K562 (cell line): ENCODE measurements around the gene TAL1. TPM values are rescaled to one million over a fixed set of nuclear protein-coding genes. Genes with fewer than 3 reads are reported as not detected.
A peak's percentile ranks its signal among the peaks of the same experiment; 100 is the strongest.

ENCODE experiments used
- EZH2 ChIP-seq: IDR thresholded peaks from 2 replicates; pipeline ENCODE4 v1.6.1; 2012; ENCODE audit warnings: low read depth, mild to moderate bottlenecking, inconsistent platforms, low read length, borderline replicate concordance
- SNIP1 ChIP-seq: fragments of 450-650 bp; IDR thresholded peaks from 2 replicates; pipeline ENCODE4 v1.7.1; 2017; ENCODE audit warnings: low read depth, mild to moderate bottlenecking
- SNRNP70 ChIP-seq: fragments of 200-400 bp; formaldehyde crosslinking; optimal IDR thresholded peaks from 2 replicates; pipeline ENCODE3; 2017; ENCODE audit warnings: low read depth, low read length
- TCFL5 ChIP-seq: fragments of 250-450 bp; sonication (Bioruptor Pico); conservative IDR thresholded peaks from 2 replicates; pipeline ENCODE4 v1.6.1; 2021; ENCODE audit warnings: mild to moderate bottlenecking, moderate library complexity, matching md5 sums
- TFAM ChIP-seq: fragments of 250-450 bp; sonication (Bioruptor Pico); conservative IDR thresholded peaks from 2 replicates; pipeline ENCODE4 v1.5.0; 2021; ENCODE audit warnings: mild to moderate bottlenecking, moderate library complexity
- TSC22D4 ChIP-seq: fragments of 450-650 bp; IDR thresholded peaks from 2 replicates; pipeline ENCODE4 v1.6.1; 2016; ENCODE audit warnings: missing genetic modification characterization, missing biosample characterization, control low read depth
- ZNF431 ChIP-seq: sonication (generic); formaldehyde crosslinking; IDR thresholded peaks from 2 replicates; pipeline ENCODE4 v1.8.0; 2022; ENCODE audit warnings: mild to moderate bottlenecking, missing genetic modification reagents
- ZNF592 ChIP-seq: fragments of 450-650 bp; IDR thresholded peaks from 2 replicates; pipeline ENCODE4 v1.6.1; 2017; ENCODE audit warnings: antibody characterized with exemption, mild to moderate bottlenecking
- polyA plus RNA-seq, 8 experiments: library from polyadenylated mRNA; depleted of rRNA in 4 of 8; stranded (reverse) in 5 of 8; unstranded in 3 of 8; fragments of >200 nt; fragmentation: Nextera tagmentation in 2 of 8; fragmentation: Illumina TruSeq in 1 of 8; extraction: Ambion mirVana in 2 of 8; extraction: Trizol in 1 of 8; gene quantifications; 2 replicates each; pipeline versions ENCODE4 v1.2.1 to v1.2.3, GENCODE V29; 2011 to 2014; ENCODE audit warnings: inconsistent platforms in 1 of 8, missing spikeins in 1 of 8
- total RNA-seq, 7 experiments: library from RNA; depleted of rRNA in 6 of 7; stranded (reverse); fragments of >200 nt in 6 of 7; fragmentation: Illumina TruSeq in 2 of 7; extraction: Trizol in 2 of 7; gene quantifications; 2 replicates each; pipeline versions ENCODE4 v1.2.1 to v1.2.3, GENCODE V29; 2011 to 2021; ENCODE audit warnings: low replicate concordance in 1 of 7
- TF ChIP-seq, protein P1 (sequence below), 3 experiments: fragments of 200-800 bp in 1 of 3; fragments of 250-450 bp in 1 of 3; fragments of 450-650 bp in 1 of 3; sonication (Bioruptor Pico) in 1 of 3; sonication (Bioruptor generic) in 1 of 3; formaldehyde crosslinking in 1 of 3; IDR thresholded peaks; 2 replicates each; pipeline versions ENCODE4 v1.6.1 to v1.8.0; 2016 to 2022; ENCODE audit warnings: mild to moderate bottlenecking in 2 of 3, missing genetic modification characterization in 2 of 3, missing compliant biosample characterization in 1 of 3, moderate library complexity in 1 of 3
- TF ChIP-seq, protein P2 (sequence below): fragments of 450-650 bp; IDR thresholded peaks from 2 replicates; pipeline ENCODE4 v1.6.1; 2014; ENCODE audit warnings: low read depth, mild to moderate bottlenecking, moderate library complexity, borderline replicate concordance
- TF ChIP-seq, protein P3 (sequence below): fragments of 250-450 bp; sonication (Bioruptor Pico); IDR thresholded peaks from 2 replicates; pipeline ENCODE4 v1.4.0; 2020; ENCODE audit warnings: mild to moderate bottlenecking, moderate library complexity, borderline replicate concordance
- TF ChIP-seq, protein P4 (sequence below): sonication (generic); formaldehyde crosslinking; IDR thresholded peaks from 2 replicates; pipeline ENCODE4 v1.5.0; 2020; ENCODE audit warnings: missing genetic modification reagents

Gene TAL1
- total and polyA plus RNA-seq, 9 of the 15 experiments (the other 6 are each of a cell fraction or from before 2014, with no cell fraction given), result 18.5 to 106 (median 59.7) TPM

- TF ChIP-seq, protein P1, sequence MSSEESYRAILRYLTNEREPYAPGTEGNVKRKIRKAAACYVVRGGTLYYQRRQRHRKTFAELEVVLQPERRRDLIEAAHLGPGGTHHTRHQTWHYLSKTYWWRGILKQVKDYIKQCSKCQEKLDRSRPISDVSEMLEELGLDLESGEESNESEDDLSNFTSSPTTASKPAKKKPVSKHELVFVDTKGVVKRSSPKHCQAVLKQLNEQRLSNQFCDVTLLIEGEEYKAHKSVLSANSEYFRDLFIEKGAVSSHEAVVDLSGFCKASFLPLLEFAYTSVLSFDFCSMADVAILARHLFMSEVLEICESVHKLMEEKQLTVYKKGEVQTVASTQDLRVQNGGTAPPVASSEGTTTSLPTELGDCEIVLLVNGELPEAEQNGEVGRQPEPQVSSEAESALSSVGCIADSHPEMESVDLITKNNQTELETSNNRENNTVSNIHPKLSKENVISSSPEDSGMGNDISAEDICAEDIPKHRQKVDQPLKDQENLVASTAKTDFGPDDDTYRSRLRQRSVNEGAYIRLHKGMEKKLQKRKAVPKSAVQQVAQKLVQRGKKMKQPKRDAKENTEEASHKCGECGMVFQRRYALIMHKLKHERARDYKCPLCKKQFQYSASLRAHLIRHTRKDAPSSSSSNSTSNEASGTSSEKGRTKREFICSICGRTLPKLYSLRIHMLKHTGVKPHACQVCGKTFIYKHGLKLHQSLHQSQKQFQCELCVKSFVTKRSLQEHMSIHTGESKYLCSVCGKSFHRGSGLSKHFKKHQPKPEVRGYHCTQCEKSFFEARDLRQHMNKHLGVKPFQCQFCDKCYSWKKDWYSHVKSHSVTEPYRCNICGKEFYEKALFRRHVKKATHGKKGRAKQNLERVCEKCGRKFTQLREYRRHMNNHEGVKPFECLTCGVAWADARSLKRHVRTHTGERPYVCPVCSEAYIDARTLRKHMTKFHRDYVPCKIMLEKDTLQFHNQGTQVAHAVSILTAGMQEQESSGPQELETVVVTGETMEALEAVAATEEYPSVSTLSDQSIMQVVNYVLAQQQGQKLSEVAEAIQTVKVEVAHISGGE (CRISPR knock-in tag; IDR thresholded peaks at IDR 0.05), result 0 out of 6 replicates have a peak, but pooled peaks of 1 of the 3 experiments have one; percentile 56
- TF ChIP-seq TFAM (CRISPR knock-in tag) (no peak), ZNF431 (CRISPR knock-in tag) (no peak), TCFL5 (CRISPR knock-in tag) (no peak), EZH2 (no peak), SNIP1 (no peak), ZNF592 (peak; percentile 13; the same call in 1 of the 2 replicates), SNRNP70 (no peak), TSC22D4 (tag) (no peak)
- TF ChIP-seq, protein P2, sequence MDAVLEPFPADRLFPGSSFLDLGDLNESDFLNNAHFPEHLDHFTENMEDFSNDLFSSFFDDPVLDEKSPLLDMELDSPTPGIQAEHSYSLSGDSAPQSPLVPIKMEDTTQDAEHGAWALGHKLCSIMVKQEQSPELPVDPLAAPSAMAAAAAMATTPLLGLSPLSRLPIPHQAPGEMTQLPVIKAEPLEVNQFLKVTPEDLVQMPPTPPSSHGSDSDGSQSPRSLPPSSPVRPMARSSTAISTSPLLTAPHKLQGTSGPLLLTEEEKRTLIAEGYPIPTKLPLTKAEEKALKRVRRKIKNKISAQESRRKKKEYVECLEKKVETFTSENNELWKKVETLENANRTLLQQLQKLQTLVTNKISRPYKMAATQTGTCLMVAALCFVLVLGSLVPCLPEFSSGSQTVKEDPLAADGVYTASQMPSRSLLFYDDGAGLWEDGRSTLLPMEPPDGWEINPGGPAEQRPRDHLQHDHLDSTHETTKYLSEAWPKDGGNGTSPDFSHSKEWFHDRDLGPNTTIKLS, result no peak
- TF ChIP-seq, protein P3, sequence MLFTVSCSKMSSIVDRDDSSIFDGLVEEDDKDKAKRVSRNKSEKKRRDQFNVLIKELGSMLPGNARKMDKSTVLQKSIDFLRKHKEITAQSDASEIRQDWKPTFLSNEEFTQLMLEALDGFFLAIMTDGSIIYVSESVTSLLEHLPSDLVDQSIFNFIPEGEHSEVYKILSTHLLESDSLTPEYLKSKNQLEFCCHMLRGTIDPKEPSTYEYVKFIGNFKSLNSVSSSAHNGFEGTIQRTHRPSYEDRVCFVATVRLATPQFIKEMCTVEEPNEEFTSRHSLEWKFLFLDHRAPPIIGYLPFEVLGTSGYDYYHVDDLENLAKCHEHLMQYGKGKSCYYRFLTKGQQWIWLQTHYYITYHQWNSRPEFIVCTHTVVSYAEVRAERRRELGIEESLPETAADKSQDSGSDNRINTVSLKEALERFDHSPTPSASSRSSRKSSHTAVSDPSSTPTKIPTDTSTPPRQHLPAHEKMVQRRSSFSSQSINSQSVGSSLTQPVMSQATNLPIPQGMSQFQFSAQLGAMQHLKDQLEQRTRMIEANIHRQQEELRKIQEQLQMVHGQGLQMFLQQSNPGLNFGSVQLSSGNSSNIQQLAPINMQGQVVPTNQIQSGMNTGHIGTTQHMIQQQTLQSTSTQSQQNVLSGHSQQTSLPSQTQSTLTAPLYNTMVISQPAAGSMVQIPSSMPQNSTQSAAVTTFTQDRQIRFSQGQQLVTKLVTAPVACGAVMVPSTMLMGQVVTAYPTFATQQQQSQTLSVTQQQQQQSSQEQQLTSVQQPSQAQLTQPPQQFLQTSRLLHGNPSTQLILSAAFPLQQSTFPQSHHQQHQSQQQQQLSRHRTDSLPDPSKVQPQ (CRISPR knock-in tag), result no peak
- TF ChIP-seq, protein P4, sequence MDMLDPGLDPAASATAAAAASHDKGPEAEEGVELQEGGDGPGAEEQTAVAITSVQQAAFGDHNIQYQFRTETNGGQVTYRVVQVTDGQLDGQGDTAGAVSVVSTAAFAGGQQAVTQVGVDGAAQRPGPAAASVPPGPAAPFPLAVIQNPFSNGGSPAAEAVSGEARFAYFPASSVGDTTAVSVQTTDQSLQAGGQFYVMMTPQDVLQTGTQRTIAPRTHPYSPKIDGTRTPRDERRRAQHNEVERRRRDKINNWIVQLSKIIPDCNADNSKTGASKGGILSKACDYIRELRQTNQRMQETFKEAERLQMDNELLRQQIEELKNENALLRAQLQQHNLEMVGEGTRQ, result no peak
Observed at GRCh38 chr1:47190509-47190855, 41.5 kb downstream of the TAL1 start (continued).
